ENCODE results near the gene OR2M4.

The OR2M4 gene

DNA sequence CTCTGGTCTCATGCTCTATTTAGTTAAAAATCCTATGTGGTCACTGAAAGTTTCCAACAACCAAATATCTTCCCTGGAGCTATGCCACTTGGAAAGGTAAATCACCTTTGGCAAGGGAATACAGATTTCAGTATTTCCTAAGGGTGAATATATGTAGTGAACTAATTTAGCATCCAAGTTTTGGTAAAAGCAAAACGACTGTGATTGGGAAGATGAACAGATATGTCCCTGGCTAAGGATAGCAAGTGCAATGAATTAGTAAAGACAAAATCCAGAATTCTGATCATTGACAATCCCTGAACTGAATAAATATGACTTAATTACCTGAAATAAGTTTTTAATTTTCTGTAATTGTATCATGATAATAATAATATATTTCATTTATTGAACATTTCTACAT, 46.7 kb downstream of the OR2M4 start, which contains the start of gene OR2T33:
Gene OR2T33 (minus strand): TSS at position 101 of the 400 bp plus-strand sequence. CDS start 4,162 bp downstream, outside the sequence.
- CTCF ChIA-PET, result no interaction called here
- DNase-seq (ENCODE audit: extremely low spot score), result no peak
- POLR2A ChIA-PET, result no interaction called here
- TF ChIP-seq PKNOX1 (IDR thresholded peaks at IDR 0.05) (no peak), LEF1 (IDR thresholded peaks at IDR 0.05; ENCODE audit: borderline replicate concordance) (no peak), FOXA1 (IDR thresholded peaks at IDR 0.05) (no peak), ELF4 (IDR thresholded peaks at IDR 0.05) (no peak), ZNF384 (IDR thresholded peaks at IDR 0.05) (no peak), TARDBP (IDR thresholded peaks at IDR 0.05) (no peak), L3MBTL2 (conservative IDR thresholded peaks at IDR 0.05) (no peak), NFRKB (IDR thresholded peaks at IDR 0.05) (no peak)

- CTCF ChIA-PET, result no interaction called here
- POLR2A ChIA-PET, result no interaction called here
- no peak for TF ChIP-seq BHLHE40 (IDR thresholded peaks at IDR 0.05; ENCODE audit: borderline replicate concordance)
- DNase-seq (ENCODE audit: extremely low spot score), result no peak
Measured at GRCh38 chr1:248288391-248288790, 57.2 kb downstream of the OR2M4 start.

Measured in HEK293T (cell line).